ENCODE data around the gene LZTS2.

DNA sequence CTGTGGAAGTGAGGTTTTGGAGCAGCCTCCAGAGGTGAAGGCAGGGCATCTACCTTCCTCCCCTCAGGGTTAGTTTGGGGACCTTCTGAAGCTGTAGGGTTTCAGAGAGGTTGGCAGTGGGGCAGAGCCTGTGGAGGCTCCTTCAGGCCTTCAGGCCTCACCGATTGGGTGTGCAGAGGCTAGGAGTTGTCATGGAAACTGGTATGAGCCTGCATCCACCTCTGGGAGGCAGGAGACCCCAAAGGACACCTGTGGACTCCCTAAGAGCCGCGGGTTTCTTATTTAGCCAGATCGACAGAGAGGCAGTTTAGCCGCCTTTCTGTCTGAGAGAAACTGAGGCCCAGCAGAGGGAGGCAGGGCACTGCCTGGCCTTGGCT, 2.0 kb downstream of the LZTS2 start:
- TF ChIP-seq USF2 (IDR thresholded peaks at IDR 0.05; ENCODE audit: low read length): no peak
- TF ChIP-seq RAD21 (IDR thresholded peaks at IDR 0.05 in 1 of 2, conservative IDR thresholded peaks at IDR 0.05 in 1 of 2; ENCODE audit: low read depth in 2 of 2, low read length in 2 of 2): no peak
- TF ChIP-seq CEBPB (IDR thresholded peaks at IDR 0.05; ENCODE audit: low read depth, low read length): no peak
- no peak for TF ChIP-seq SP1 (IDR thresholded peaks at IDR 0.05; ENCODE audit: low read depth, low read length)
- TF ChIP-seq, protein P1, sequence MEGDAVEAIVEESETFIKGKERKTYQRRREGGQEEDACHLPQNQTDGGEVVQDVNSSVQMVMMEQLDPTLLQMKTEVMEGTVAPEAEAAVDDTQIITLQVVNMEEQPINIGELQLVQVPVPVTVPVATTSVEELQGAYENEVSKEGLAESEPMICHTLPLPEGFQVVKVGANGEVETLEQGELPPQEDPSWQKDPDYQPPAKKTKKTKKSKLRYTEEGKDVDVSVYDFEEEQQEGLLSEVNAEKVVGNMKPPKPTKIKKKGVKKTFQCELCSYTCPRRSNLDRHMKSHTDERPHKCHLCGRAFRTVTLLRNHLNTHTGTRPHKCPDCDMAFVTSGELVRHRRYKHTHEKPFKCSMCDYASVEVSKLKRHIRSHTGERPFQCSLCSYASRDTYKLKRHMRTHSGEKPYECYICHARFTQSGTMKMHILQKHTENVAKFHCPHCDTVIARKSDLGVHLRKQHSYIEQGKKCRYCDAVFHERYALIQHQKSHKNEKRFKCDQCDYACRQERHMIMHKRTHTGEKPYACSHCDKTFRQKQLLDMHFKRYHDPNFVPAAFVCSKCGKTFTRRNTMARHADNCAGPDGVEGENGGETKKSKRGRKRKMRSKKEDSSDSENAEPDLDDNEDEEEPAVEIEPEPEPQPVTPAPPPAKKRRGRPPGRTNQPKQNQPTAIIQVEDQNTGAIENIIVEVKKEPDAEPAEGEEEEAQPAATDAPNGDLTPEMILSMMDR (IDR thresholded peaks at IDR 0.05; ENCODE audit: control extremely low read depth in 1 of 3, insufficient read depth in 1 of 3, low read depth in 1 of 3, low read length in 3 of 3): no peak
- no peak for TF ChIP-seq EP300 (IDR thresholded peaks at IDR 0.05; ENCODE audit: borderline replicate concordance in 1 of 2, low read depth in 2 of 2, low read length in 2 of 2)
- no peak for TF ChIP-seq ATF2 (IDR thresholded peaks at IDR 0.05; ENCODE audit: low read length)
- no peak for TF ChIP-seq SRF (IDR thresholded peaks at IDR 0.05; ENCODE audit: low read depth, low read length)
- TF ChIP-seq EZH2 (IDR thresholded peaks at IDR 0.05; ENCODE audit: low read depth, low read length, severe bottlenecking): no peak
- no peak for TF ChIP-seq CTBP2 (IDR thresholded peaks at IDR 0.05; ENCODE audit: borderline replicate concordance, insufficient read depth, insufficient read length, low read length)
- no peak for TF ChIP-seq SP4 (IDR thresholded peaks at IDR 0.05; ENCODE audit: low read length)
